ENCODE measurements around the gene CCL4. TPM values are rescaled to one million over a fixed set of nuclear protein-coding genes. Genes with fewer than 3 reads are reported as not detected.
"Not testable (repeated sequence)": the region's sequence is repeated elsewhere in the genome, so short reads cannot be mapped to it uniquely, and the experiment has no call there.

Gene CCL4
- total RNA-seq, 2 experiments from 2014 or later, result 290 to 311 TPM

- H3K9me3 Mint-ChIP-seq (ENCODE audit: low read depth), result no peaks in the 10 kb centered on the region
- H3K27ac Mint-ChIP-seq, result no peak overlapping the region
- no peak for DNase-seq
- intact Hi-C loops (cut with DNase I, micrococcal nuclease), result loop anchor here (5.0 kb wide), 2 partner anchors 77 to 417 kb away; partner anchors contain the start of gene ZNHIT3 (in 1 of the 2)
- ChIA-PET POLR2A (no interaction called here), CTCF (interaction anchor here (0.6 to 5.9 kb wide), 9 partner anchors 12 to 1547 kb away, joined by 3 to 49 read pairs (median 3); partner anchors contain the start of gene CCL3)
- no peak overlapping the region for H3K4me3 Mint-ChIP-seq
- no peak for ATAC-seq
- H3K27me3 Mint-ChIP-seq, result peaks cover 14% of the 10 kb centered on the region
- H3K4me1 Mint-ChIP-seq, result peaks cover 27% of the 10 kb centered on the region
- no peaks in the 10 kb centered on the region for H3K36me3 Mint-ChIP-seq (ENCODE audit: low read depth)
These were observed 33.2 kb upstream of the CCL4 start for GRCh38 chr17:36070427-36070826.

GRCh38 chr17:36071751-36072150, 31.9 kb upstream of the CCL4 start:
- H3K27me3 Mint-ChIP-seq, result peaks cover 11% of the 10 kb centered on the region

GRCh38 chr17:36072431-36073121, 31.1 kb upstream of the CCL4 start:
- intact Hi-C loops (cut with DNase I, micrococcal nuclease), result loop anchor here (1.0 to 5.0 kb wide), 10 partner anchors 10 to 415 kb away; partner anchors contain the start of genes CCL3 (in 2 of the 2) and ZNHIT3 (in 1 of the 2)
- ATAC-seq (peak; percentile 85), DNase-seq (peak; percentile 88)
- Mint-ChIP-seq H3K9me3 (ENCODE audit: low read depth) (no peaks in the 10 kb centered on the region), H3K4me3 (no peak overlapping the region), H3K36me3 (ENCODE audit: low read depth) (no peaks in the 10 kb centered on the region), H3K27me3 (peaks cover 15% of the 10 kb centered on the region), H3K4me1 (peaks cover 27% of the 10 kb centered on the region), H3K27ac (peak overlapping the region; percentile 58)
- POLR2A ChIA-PET, result interaction anchor here (0.6 to 1.6 kb wide), 4 partner anchors 15 to 145 kb away, joined by 3 to 5 read pairs (median 4); partner anchors contain the start of gene CCL3
- CTCF ChIA-PET, result interaction anchor here (0.6 to 5.9 kb wide), 39 partner anchors 8 to 1591 kb away, joined by 3 to 49 read pairs (median 5); partner anchors contain the start of genes CCL18 and CCL3

More at GRCh38 chr17:36071751-36072150, 31.9 kb upstream of the CCL4 start:
- no peak overlapping the region for H3K27ac Mint-ChIP-seq
- ChIA-PET CTCF (interaction anchor here (0.7 to 5.9 kb wide), 12 partner anchors 10 to 308 kb away, joined by 3 to 49 read pairs (median 7); no protein-coding TSS in a partner anchor), POLR2A (interaction anchor here (1.4 to 1.6 kb wide), 2 partner anchors 18 to 20 kb away, joined by 5 read pairs; partner anchors contain the start of gene CCL3)
- no peaks in the 10 kb centered on the region for H3K9me3 Mint-ChIP-seq (ENCODE audit: low read depth)
- DNase-seq (no peak), ATAC-seq (no peak)
- no peak overlapping the region for H3K4me3 Mint-ChIP-seq
- H3K4me1 Mint-ChIP-seq, result peaks cover 27% of the 10 kb centered on the region
- H3K36me3 Mint-ChIP-seq (ENCODE audit: low read depth), result no peaks in the 10 kb centered on the region
- intact Hi-C loops (cut with DNase I, micrococcal nuclease), result loop anchor here (1.0 to 5.0 kb wide), 10 partner anchors 11 to 416 kb away; partner anchors contain the start of genes CCL3 (in 2 of the 2) and ZNHIT3 (in 1 of the 2)

GRCh38 chr17:36074365-36074764, 29.3 kb upstream of the CCL4 start:
- ChIA-PET POLR2A (interaction anchor here (0.6 to 1.4 kb wide), 3 partner anchors 16 to 233 kb away, joined by 3 to 8 read pairs (median 4); partner anchors contain the start of gene CCL3), CTCF (interaction anchor here (0.6 to 5.9 kb wide), 13 partner anchors 14 to 184 kb away, joined by 3 to 49 read pairs (median 7); no protein-coding TSS in a partner anchor)
- ATAC-seq (peak; percentile 83), DNase-seq (no peak)
- Mint-ChIP-seq H3K36me3 (ENCODE audit: low read depth) (no peaks in the 10 kb centered on the region), H3K9me3 (ENCODE audit: low read depth) (no peaks in the 10 kb centered on the region), H3K4me1 (peaks cover 27% of the 10 kb centered on the region), H3K4me3 (no peak overlapping the region), H3K27me3 (peaks cover 18% of the 10 kb centered on the region), H3K27ac (no peak overlapping the region)
- intact Hi-C loops (cut with DNase I, micrococcal nuclease), result loop anchor here (5.0 kb wide), 2 partner anchors 73 to 413 kb away; partner anchors contain the start of gene ZNHIT3 (in 1 of the 2)

GRCh38 chr17:36081681-36082471, 21.8 kb upstream of the CCL4 start:
- H3K4me3 Mint-ChIP-seq; DNase-seq; H3K36me3 Mint-ChIP-seq (ENCODE audit: low read depth); H3K9me3 Mint-ChIP-seq (ENCODE audit: low read depth); POLR2A ChIA-PET: not testable (repeated sequence)
- intact Hi-C loops (cut with DNase I, micrococcal nuclease), result loop anchor here in 1 of 2 experiments (1.0 kb wide), 1 partner anchor 10 kb away; no protein-coding TSS in a partner anchor
- ATAC-seq, result peak; percentile 21
- H3K27ac Mint-ChIP-seq, result peak overlapping the region; percentile 53
- CTCF ChIA-PET, result interaction anchor here (0.6 to 2.6 kb wide), 3 partner anchors 9 to 106 kb away, joined by 3 to 21 read pairs (median 3); no protein-coding TSS in a partner anchor
- H3K27me3 Mint-ChIP-seq, result peaks cover 14% of the 10 kb centered on the region
- peaks cover 26% of the 10 kb centered on the region for H3K4me1 Mint-ChIP-seq

- Mint-ChIP-seq H3K27me3 (peaks cover 12% of the 10 kb centered on the region), H3K4me3 (peak overlapping the region; percentile 26), H3K4me1 (peaks cover 26% of the 10 kb centered on the region), H3K27ac (peak overlapping the region; percentile 53)
- intact Hi-C loops (cut with DNase I, micrococcal nuclease), result loop anchor here in 1 of 2 experiments (1.0 kb wide), 1 partner anchor 10 kb away; no protein-coding TSS in a partner anchor
- CTCF ChIA-PET, result interaction anchor here (0.6 to 2.6 kb wide), 2 partner anchors 10 to 18 kb away, joined by 3 to 21 read pairs; no protein-coding TSS in a partner anchor
- POLR2A ChIA-PET; H3K36me3 Mint-ChIP-seq (ENCODE audit: low read depth); H3K9me3 Mint-ChIP-seq (ENCODE audit: low read depth): not testable (repeated sequence)
- ATAC-seq (peak; percentile 85), DNase-seq (peak; percentile 64)
These were observed 21.0 kb upstream of the CCL4 start for GRCh38 chr17:36082482-36083120.

GRCh38 chr17:36083691-36084090, 19.9 kb upstream of the CCL4 start:
- CTCF ChIA-PET; H3K27ac Mint-ChIP-seq; POLR2A ChIA-PET; H3K36me3 Mint-ChIP-seq (ENCODE audit: low read depth); H3K9me3 Mint-ChIP-seq (ENCODE audit: low read depth); intact Hi-C loops (cut with DNase I, micrococcal nuclease); ATAC-seq; H3K4me3 Mint-ChIP-seq; DNase-seq: not testable (repeated sequence)
- Mint-ChIP-seq H3K27me3 (peaks cover 11% of the 10 kb centered on the region), H3K4me1 (peaks cover 26% of the 10 kb centered on the region)

GRCh38 chr17:36085765-36086164, 17.9 kb upstream of the CCL4 start:
- H3K4me3 Mint-ChIP-seq, result no peak overlapping the region
- no peaks in the 10 kb centered on the region for H3K36me3 Mint-ChIP-seq (ENCODE audit: low read depth)
- CTCF ChIA-PET, result interaction anchor here (1.0 kb wide), 1 partner anchor 13 kb away, joined by 4 read pairs; no protein-coding TSS in a partner anchor
- DNase-seq (no peak), ATAC-seq (no peak)
- POLR2A ChIA-PET, result no interaction called here
- H3K4me1 Mint-ChIP-seq, result peaks cover 42% of the 10 kb centered on the region
- intact Hi-C loops (cut with DNase I, micrococcal nuclease), result no loop called here
- H3K27me3 Mint-ChIP-seq, result peaks cover 15% of the 10 kb centered on the region
- no peaks in the 10 kb centered on the region for H3K9me3 Mint-ChIP-seq (ENCODE audit: low read depth)
- no peak overlapping the region for H3K27ac Mint-ChIP-seq

- no peak overlapping the region for H3K27ac Mint-ChIP-seq
These were observed 16.8 kb upstream of the CCL4 start for GRCh38 chr17:36086791-36087190.

GRCh38 chr17:36087471-36087870, 16.2 kb upstream of the CCL4 start:
- H3K36me3 Mint-ChIP-seq (ENCODE audit: low read depth); H3K27ac Mint-ChIP-seq; H3K4me3 Mint-ChIP-seq; ATAC-seq; H3K9me3 Mint-ChIP-seq (ENCODE audit: low read depth); intact Hi-C loops (cut with DNase I, micrococcal nuclease); DNase-seq: not testable (repeated sequence)
- POLR2A ChIA-PET, result interaction anchor here (1.1 kb wide), 1 partner anchor 15 kb away, joined by 4 read pairs; no protein-coding TSS in a partner anchor
- Mint-ChIP-seq H3K27me3 (peaks cover 12% of the 10 kb centered on the region), H3K4me1 (peaks cover 46% of the 10 kb centered on the region)
- CTCF ChIA-PET, result interaction anchor here (0.7 to 0.9 kb wide), 2 partner anchors 23 to 139 kb away, joined by 3 read pairs; no protein-coding TSS in a partner anchor

More at GRCh38 chr17:36086791-36087190, 16.8 kb upstream of the CCL4 start:
- H3K9me3 Mint-ChIP-seq (ENCODE audit: low read depth), result no peaks in the 10 kb centered on the region
- H3K4me3 Mint-ChIP-seq, result no peak overlapping the region
- ChIA-PET POLR2A (interaction anchor here (1.1 kb wide), 1 partner anchor 14 kb away, joined by 4 read pairs; no protein-coding TSS in a partner anchor), CTCF (interaction anchor here (0.7 to 0.9 kb wide), 2 partner anchors 24 to 139 kb away, joined by 3 read pairs; no protein-coding TSS in a partner anchor)
- H3K36me3 Mint-ChIP-seq (ENCODE audit: low read depth), result no peaks in the 10 kb centered on the region
- intact Hi-C loops (cut with DNase I, micrococcal nuclease), result no loop called here
- ATAC-seq (no peak), DNase-seq (no peak)
- H3K4me1 Mint-ChIP-seq, result peaks cover 46% of the 10 kb centered on the region
- H3K27me3 Mint-ChIP-seq, result peaks cover 13% of the 10 kb centered on the region

All from activated CD4-positive, alpha-beta T cell treated with anti-CD3 and anti-CD28 coated beads for 36 hours (primary cell).